Lung (tissue), 12 donors: ENCODE results near the gene FAM81A. TPM values are rescaled to one million over a fixed set of nuclear protein-coding genes. Genes with fewer than 3 reads are reported as not detected.

Experiments
- ATAC-seq: fragments of 200-7000 bp; cut with Tn5 transposase; one replicate; pipeline ENCODE4 v1.9.1; 2020; ENCODE audit warnings: moderate number of reproducible peaks; ENCODE audit not compliant: insufficient read depth, low FRiP score
- DNase-seq, 3 donors: peaks; one replicate each; pipeline ENCODE4 v3.0.0-alpha.2; 2013 to 2017
- H3K27ac ChIP-seq, 2 donors: one replicate each; pipeline ENCODE4 v1.5.1; 2013; ENCODE audit warnings: mild to moderate bottlenecking in 2 of 2, moderate library complexity in 2 of 2, control low read depth in 1 of 2, inconsistent platforms in 1 of 2, low read depth in 1 of 2, low read length in 1 of 2
- H3K27me3 ChIP-seq, 3 donors: one replicate each; pipeline ENCODE4 v1.5.1; 2013; ENCODE audit warnings: low read length in 2 of 3; ENCODE audit not compliant: control insufficient read depth in 3 of 3, insufficient read depth in 3 of 3
- H3K36me3 ChIP-seq, 4 donors: one replicate each; pipeline ENCODE4 v1.5.1; 2013; ENCODE audit warnings: low read length in 4 of 4, mild to moderate bottlenecking in 1 of 4, moderate library complexity in 1 of 4; ENCODE audit not compliant: control insufficient read depth in 4 of 4, insufficient read depth in 4 of 4
- H3K4me1 ChIP-seq, 5 donors: one replicate each; pipeline ENCODE4 v1.5.1; 2013; ENCODE audit warnings: low read length in 5 of 5, mild to moderate bottlenecking in 2 of 5, moderate library complexity in 1 of 5; ENCODE audit not compliant: control insufficient read depth in 5 of 5, insufficient read depth in 5 of 5
- H3K4me3 ChIP-seq: one replicate; pipeline ENCODE4 v1.5.1; 2013; ENCODE audit warnings: mild to moderate bottlenecking, control low read depth, moderate library complexity
- H3K9ac ChIP-seq, 2 donors: one replicate each; pipeline ENCODE4 v1.5.1; 2013; ENCODE audit warnings: low read length in 2 of 2, control low read depth in 1 of 2; ENCODE audit not compliant: insufficient read depth in 1 of 2
- H3K9me3 ChIP-seq, 4 donors: one replicate each; pipeline ENCODE4 v1.5.1; 2013; ENCODE audit warnings: low read length in 3 of 4, mild to moderate bottlenecking in 1 of 4, moderate library complexity in 1 of 4; ENCODE audit not compliant: control insufficient read depth in 4 of 4, insufficient read depth in 3 of 4
- WGBS, 2 donors: extraction: QIAGEN DNeasy Blood & Tissue Kit; methylation state at CpG; one replicate each; pipeline ENCODE4 v1.1.7; 2013; 5-methylcytosine and 5-hydroxymethylcytosine counted together
- polyA plus RNA-seq, 2 donors: library from polyadenylated mRNA; stranded (reverse); fragments of 200-250 nt; gene quantifications; one replicate each; pipeline ENCODE4 v1.2.1, GENCODE V29; 2013
- total RNA-seq, 2 donors: library from RNA; depleted of rRNA in 1 of 2; stranded (reverse); fragments of >200 nt in 1 of 2; gene quantifications; one replicate each; pipeline ENCODE4 v1.2.1, GENCODE V29; 2014 to 2021
- TF ChIP-seq, protein P1 (sequence below): IDR thresholded peaks from 2 replicates; pipeline ENCODE4 v1.5.1; 2012; ENCODE audit warnings: mild to moderate bottlenecking; ENCODE audit errors: control extremely low read depth, extremely low read depth
- donor health status: control.
- donor health status: control.
- donor health status: Bipolar disorder and iron deficiency.
- donor health status: healthy.
- donor health status: DM: yes; HTN: yes; CAD: no.

FAM81A gene
- total and polyA plus RNA-seq, 4 donors: 0.67 to 2.9 (median 1.7) TPM

DNA sequence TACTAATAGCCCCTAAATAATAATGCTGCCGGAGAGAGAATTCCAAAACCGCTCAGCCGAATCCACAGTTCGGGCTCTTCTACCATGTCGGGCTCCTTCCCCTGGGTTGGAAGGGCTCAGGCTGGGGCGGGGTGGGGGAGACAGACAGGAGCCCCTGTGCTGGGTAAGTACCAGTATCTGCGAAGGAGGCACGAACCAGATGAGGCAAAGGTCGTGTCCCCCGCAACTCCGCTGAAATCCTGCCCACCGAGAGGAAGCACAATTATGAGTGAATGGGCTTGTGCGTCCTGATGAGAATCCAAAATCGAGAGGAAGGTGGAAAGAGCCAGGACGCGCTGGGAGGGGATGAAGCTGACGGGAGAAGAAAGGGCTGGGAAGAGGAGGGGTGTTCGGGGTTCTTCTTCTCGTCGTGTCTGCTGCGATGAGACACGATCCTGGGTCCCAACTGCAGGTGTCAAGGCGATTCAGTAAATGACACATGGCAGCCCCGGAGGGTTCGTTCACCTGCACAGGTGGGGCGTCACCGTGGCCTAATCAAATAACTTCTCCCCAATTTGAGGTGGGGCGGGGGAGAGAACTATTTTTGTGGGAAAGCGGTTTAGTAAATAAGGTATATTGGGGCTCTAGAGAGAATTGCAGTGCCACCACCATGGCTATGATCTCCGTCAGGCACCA, 707 bp upstream of the FAM81A start:
- H3K4me1 ChIP-seq: peaks cover 0 to 17% (median 0%) of the 10 kb centered on the region in 5 donors
- H3K9ac ChIP-seq: peak overlapping the region in 1 of 2 donors; percentile 49
- peak in 1 of 3 donors; percentile 4 for DNase-seq
- WGBS, 2 donors: 7% methylated on average over 30 of the region's 30 CpGs
- peak overlapping the region in 1 of 2 donors; percentile 4 for H3K27ac ChIP-seq
- H3K36me3 ChIP-seq: no peaks in the 10 kb centered on the region
- H3K9me3 ChIP-seq: no peaks in the 10 kb centered on the region
- TF ChIP-seq, protein P1, sequence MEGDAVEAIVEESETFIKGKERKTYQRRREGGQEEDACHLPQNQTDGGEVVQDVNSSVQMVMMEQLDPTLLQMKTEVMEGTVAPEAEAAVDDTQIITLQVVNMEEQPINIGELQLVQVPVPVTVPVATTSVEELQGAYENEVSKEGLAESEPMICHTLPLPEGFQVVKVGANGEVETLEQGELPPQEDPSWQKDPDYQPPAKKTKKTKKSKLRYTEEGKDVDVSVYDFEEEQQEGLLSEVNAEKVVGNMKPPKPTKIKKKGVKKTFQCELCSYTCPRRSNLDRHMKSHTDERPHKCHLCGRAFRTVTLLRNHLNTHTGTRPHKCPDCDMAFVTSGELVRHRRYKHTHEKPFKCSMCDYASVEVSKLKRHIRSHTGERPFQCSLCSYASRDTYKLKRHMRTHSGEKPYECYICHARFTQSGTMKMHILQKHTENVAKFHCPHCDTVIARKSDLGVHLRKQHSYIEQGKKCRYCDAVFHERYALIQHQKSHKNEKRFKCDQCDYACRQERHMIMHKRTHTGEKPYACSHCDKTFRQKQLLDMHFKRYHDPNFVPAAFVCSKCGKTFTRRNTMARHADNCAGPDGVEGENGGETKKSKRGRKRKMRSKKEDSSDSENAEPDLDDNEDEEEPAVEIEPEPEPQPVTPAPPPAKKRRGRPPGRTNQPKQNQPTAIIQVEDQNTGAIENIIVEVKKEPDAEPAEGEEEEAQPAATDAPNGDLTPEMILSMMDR: no peak
- H3K27me3 ChIP-seq: peaks cover 0 to 20% (median 14%) of the 10 kb centered on the region in 3 donors
- ATAC-seq: no peak
- H3K4me3 ChIP-seq: no peak overlapping the region

DNA sequence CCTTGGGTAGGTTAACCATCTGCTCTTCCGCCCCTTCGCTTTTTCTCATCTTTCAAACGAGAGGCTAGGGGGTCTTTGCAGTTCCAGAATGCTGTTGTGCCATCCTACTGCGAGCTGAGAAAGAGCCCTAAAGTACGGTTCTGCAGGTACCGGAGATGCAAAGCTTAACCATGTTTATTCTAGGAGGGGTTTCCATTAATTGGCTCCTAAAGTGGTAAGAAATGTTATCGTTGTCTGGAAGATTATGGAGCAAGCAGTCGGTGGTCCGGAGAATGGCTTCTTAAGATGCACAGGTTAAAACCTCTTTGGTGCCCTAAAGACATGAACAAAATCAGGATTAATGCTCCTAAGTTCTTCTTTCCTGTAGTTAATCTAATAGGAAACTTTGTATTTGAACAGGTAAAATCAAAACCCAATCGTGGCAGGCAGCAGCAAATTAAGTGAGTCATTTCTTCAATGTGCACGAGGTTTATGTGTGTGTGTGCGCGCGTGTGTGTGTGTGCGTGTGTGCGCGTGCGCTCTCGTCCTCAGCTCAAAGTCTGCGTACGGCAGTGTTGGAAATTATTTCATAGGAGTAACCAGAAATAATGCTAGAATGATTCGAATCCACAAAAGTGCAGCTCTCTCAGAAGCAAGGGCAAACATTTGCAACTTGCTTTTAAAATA, 772 bp downstream of the FAM81A start:
- peak overlapping the region; percentile 42 for H3K4me3 ChIP-seq
- no peaks in the 10 kb centered on the region for H3K36me3 ChIP-seq
- WGBS, 2 donors: 56 to 59% methylated on average over 22 of the region's 22 CpGs
- peak in 2 of 3 donors; percentile 7 to 13 for DNase-seq
- peaks cover 0 to 17% (median 0%) of the 10 kb centered on the region in 5 donors for H3K4me1 ChIP-seq
- no peak for ATAC-seq
- TF ChIP-seq, protein P1: no peak
- no peaks in the 10 kb centered on the region for H3K9me3 ChIP-seq
- H3K9ac ChIP-seq: peak overlapping the region in 1 of 2 donors; percentile 23
- no peak overlapping the region for H3K27ac ChIP-seq
- H3K27me3 ChIP-seq: peaks cover 0 to 20% (median 14%) of the 10 kb centered on the region in 3 donors

DNA sequence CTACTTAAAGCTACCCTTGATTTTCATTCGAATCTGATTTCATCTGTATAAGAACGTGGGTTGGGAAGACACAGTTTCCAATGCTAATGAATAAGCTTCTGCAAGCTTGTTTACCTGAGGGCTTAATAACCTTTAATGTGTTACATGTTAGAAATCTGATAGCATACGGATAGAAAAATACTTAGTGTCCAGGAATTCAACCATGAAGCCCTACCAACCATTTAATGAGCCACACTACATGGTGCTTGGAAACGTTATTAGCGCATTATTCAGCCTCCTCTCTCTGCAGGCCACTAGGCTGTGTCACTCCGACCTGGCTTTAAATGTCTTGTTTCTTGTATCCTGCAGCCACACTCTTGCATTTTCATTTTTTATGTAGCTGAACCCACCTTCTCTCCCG, 1.6 kb downstream of the FAM81A start:
- TF ChIP-seq, protein P1: no peak
- WGBS, 2 donors: 78 to 79% methylated on average over 7 of the region's 7 CpGs
- ATAC-seq: no peak

More for the DNA sequence above, 1.6 kb downstream of the FAM81A start:
- no peak overlapping the region for H3K27ac ChIP-seq
- no peak for DNase-seq
- no peak overlapping the region for H3K9ac ChIP-seq
- no peak overlapping the region for H3K4me3 ChIP-seq
- peaks cover 0 to 20% (median 14%) of the 10 kb centered on the region in 3 donors for H3K27me3 ChIP-seq
- no peaks in the 10 kb centered on the region for H3K9me3 ChIP-seq
- H3K4me1 ChIP-seq: peaks cover 0 to 17% (median 0%) of the 10 kb centered on the region in 5 donors
- H3K36me3 ChIP-seq: no peaks in the 10 kb centered on the region
